ENCODE data around the gene UGT1A5. TPM values are rescaled to one million over a fixed set of nuclear protein-coding genes. Genes with fewer than 3 reads are reported as not detected.

The UGT1A5 gene
- total and polyA plus RNA-seq, 10 of the 15 experiments (the other 5 are each of a cell fraction or from before 2014, with no cell fraction given), result not detected

DNA sequence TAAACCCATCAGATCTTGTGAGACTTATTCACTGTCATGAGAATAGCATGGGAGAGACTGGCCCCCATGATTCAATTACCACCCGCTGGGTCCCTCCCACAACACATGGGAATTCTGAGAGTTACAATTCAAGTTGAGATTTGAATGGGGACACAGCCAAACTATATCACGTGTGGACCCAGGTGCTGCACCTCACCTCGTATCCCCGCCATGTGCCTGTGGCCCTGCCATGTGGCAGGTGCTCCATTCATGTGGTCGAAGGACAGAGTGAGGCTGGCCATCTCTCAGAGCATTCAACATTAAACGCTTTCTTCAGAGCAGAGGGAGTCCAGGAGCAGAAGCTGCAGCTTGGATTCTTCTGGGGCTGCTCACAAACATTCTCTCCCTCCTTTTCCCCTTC lies 97.7 kb downstream of the UGT1A5 start (continued):
- TF ChIP-seq, protein P1, sequence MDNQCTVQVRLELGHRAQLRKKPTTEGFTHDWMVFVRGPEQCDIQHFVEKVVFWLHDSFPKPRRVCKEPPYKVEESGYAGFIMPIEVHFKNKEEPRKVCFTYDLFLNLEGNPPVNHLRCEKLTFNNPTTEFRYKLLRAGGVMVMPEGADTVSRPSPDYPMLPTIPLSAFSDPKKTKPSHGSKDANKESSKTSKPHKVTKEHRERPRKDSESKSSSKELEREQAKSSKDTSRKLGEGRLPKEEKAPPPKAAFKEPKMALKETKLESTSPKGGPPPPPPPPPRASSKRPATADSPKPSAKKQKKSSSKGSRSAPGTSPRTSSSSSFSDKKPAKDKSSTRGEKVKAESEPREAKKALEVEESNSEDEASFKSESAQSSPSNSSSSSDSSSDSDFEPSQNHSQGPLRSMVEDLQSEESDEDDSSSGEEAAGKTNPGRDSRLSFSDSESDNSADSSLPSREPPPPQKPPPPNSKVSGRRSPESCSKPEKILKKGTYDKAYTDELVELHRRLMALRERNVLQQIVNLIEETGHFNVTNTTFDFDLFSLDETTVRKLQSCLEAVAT (IDR thresholded peaks at IDR 0.05), result no peak

DNA sequence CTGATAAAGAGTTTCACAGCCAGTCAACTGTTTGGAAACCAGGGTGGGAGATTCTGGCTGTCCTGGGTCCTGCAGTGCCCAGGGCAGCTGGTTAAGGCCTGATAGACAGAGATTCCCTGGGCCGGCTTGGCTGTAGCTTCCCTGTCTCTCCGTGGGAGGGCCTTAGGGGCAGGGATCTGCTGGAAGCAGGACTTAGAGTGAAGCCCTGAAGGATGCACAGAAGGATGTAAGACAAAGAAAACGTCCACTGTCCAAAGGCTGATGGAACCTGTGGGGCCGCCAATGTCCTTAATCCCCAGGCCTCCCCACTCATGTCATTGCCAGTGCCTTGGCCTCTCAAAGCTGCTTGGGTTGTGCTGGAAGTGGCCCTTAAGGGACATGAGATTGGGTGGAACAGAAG lies 98.4 kb downstream of the UGT1A5 start:
- intact Hi-C loops (cut with micrococcal nuclease; ENCODE audit: unreplicated experiment) (no loop called here), in situ Hi-C loops (cut with MboI) (no loop called here)
- Histone ChIP-seq H3K4me1 (ENCODE audit: control insufficient read depth, insufficient read depth, low read length) (no peaks in the 10 kb centered on the region), H4K20me1 (ENCODE audit: control insufficient read depth, insufficient read depth) (no peaks in the 10 kb centered on the region), H3K4me3 (no peak overlapping the region), H3K27ac (ENCODE audit: control insufficient read depth, insufficient read depth) (no peak overlapping the region), H3K9ac (ENCODE audit: control insufficient read depth, insufficient read depth, low read length) (no peak overlapping the region), H3K9me3 (replicated peaks; ENCODE audit: control insufficient read depth, insufficient read depth, low read length) (no peaks in the 10 kb centered on the region), H3K4me2 (ENCODE audit: control insufficient read depth, insufficient read depth) (no peak overlapping the region), H3K36me3 (ENCODE audit: control insufficient read depth in 2 of 2, insufficient read depth in 2 of 2, low read length in 1 of 2) (no peaks in the 10 kb centered on the region), H2AFZ (ENCODE audit: control insufficient read depth, low read depth, low read length) (no peak overlapping the region), H3K27me3 (replicated peaks in 1 of 2; ENCODE audit: control insufficient read depth in 2 of 2, insufficient read depth in 2 of 2, low read length in 1 of 2) (no peaks in the 10 kb centered on the region; a peak in 2 of 4 replicates), H3K79me2 (ENCODE audit: control insufficient read depth, insufficient read depth, low read length) (no peaks in the 10 kb centered on the region)
- TF ChIP-seq, protein P2, sequence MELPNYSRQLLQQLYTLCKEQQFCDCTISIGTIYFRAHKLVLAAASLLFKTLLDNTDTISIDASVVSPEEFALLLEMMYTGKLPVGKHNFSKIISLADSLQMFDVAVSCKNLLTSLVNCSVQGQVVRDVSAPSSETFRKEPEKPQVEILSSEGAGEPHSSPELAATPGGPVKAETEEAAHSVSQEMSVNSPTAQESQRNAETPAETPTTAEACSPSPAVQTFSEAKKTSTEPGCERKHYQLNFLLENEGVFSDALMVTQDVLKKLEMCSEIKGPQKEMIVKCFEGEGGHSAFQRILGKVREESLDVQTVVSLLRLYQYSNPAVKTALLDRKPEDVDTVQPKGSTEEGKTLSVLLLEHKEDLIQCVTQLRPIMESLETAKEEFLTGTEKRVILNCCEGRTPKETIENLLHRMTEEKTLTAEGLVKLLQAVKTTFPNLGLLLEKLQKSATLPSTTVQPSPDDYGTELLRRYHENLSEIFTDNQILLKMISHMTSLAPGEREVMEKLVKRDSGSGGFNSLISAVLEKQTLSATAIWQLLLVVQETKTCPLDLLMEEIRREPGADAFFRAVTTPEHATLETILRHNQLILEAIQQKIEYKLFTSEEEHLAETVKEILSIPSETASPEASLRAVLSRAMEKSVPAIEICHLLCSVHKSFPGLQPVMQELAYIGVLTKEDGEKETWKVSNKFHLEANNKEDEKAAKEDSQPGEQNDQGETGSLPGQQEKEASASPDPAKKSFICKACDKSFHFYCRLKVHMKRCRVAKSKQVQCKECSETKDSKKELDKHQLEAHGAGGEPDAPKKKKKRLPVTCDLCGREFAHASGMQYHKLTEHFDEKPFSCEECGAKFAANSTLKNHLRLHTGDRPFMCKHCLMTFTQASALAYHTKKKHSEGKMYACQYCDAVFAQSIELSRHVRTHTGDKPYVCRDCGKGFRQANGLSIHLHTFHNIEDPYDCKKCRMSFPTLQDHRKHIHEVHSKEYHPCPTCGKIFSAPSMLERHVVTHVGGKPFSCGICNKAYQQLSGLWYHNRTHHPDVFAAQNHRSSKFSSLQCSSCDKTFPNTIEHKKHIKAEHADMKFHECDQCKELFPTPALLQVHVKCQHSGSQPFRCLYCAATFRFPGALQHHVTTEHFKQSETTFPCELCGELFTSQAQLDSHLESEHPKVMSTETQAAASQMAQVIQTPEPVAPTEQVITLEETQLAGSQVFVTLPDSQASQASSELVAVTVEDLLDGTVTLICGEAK (IDR thresholded peaks at IDR 0.05; ENCODE audit: borderline replicate concordance), result no peak
- no peak for TF ChIP-seq CHD2 (IDR thresholded peaks at IDR 0.05; ENCODE audit: borderline replicate concordance, low read depth, low read length)
- no TSS peak for BruUV-seq (replicated peaks)
- 25% methylated on average over 4 of the region's 4 CpGs for WGBS (ENCODE audit: insufficient coverage, insufficient replicate concordance, low lambda C conversion rate, missing lambda C conversion rate)
- DNase-seq (ENCODE audit: low read depth, low spot score), result no peak
- RAD21 ChIA-PET (ENCODE audit: unreplicated experiment), result no interaction called here
- POLR2A ChIA-PET, result interaction anchor here (0.6 kb wide), 1 partner anchor 70 kb away, joined by 3 read pairs; no protein-coding TSS in a partner anchor
- SMC1A ChIA-PET (ENCODE audit: uncharacterized antibody, unreplicated experiment), result no interaction called here
- ATAC-seq, result no peak
- CTCF ChIA-PET, result no interaction called here
- no peak for FAIRE-seq

Data from GM12878 (cell line).